Activated naive CD4-positive, alpha-beta T cell treated with anti-CD3 and anti-CD28 coated beads, Interleukin-2, amount 50 U/mL, for 24 hours (primary cell): Measurements from ENCODE around the gene ARID3A.
"Not testable (repeated sequence)": the region's sequence is repeated elsewhere in the genome, so short reads cannot be mapped to it uniquely, and the experiment has no call there.

Source experiments
- H3K27ac Mint-ChIP-seq: one replicate; pipeline ENCODE4 v1.8.0; 2021; ENCODE audit warnings: mild to moderate bottlenecking, mixed read lengths
- H3K27me3 Mint-ChIP-seq: one replicate; pipeline ENCODE4 v1.8.0; 2021; ENCODE audit warnings: mixed read lengths
- H3K36me3 Mint-ChIP-seq: one replicate; pipeline ENCODE4 v1.8.0; 2021; ENCODE audit warnings: mixed read lengths
- H3K4me1 Mint-ChIP-seq: one replicate; pipeline ENCODE4 v1.8.0; 2021; ENCODE audit warnings: mixed read lengths
- H3K4me3 Mint-ChIP-seq: one replicate; pipeline ENCODE4 v1.8.0; 2021; ENCODE audit warnings: mild to moderate bottlenecking, mixed read lengths
- H3K9me3 Mint-ChIP-seq: one replicate; pipeline ENCODE4 v1.8.0; 2021; ENCODE audit warnings: mixed read lengths

The ARID3A gene

DNA sequence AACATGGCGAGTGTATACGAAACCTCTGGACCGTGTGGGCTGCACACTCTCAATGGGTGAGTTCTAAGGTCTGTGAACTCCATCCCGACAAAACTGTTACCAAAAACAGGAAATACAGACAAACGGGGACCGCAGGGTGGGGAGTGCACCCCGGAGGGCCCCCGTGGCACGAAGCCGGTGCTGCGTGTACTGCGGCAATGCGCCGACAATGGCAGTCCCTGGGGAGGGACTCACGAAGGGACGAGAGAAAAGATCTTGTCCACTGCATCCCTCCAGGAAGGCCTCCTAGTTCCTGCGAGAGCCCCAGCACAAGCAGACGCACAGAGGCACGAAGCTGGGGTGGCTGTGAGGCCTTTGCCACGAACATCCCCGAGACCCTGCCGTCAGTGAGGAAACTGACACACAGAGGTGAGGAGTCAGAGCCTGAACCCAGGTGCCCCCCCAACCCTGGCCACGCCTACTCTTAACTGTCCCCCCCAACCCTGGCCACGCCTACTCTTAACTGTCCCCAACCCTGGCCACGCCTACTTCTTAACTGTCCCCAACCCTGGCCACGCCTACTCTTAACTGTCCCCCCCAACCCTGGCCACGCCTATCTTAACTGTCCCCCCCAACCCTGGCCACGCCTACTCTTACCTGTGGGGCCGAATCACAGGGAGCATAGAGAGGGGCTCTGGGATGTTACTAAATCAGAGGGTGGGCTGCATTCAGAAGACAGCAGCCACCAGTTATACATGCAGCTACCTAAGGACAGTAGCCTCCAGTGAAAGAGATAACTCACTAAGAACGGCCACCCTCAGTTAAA is 37.1 kb upstream of the ARID3A start:
- H3K27ac Mint-ChIP-seq: no peak overlapping the region
- H3K9me3 Mint-ChIP-seq: no peaks in the 10 kb centered on the region
- H3K4me3 Mint-ChIP-seq: peak overlapping the region; percentile 23
- H3K4me1 Mint-ChIP-seq: peaks cover 19% of the 10 kb centered on the region
- no peaks in the 10 kb centered on the region for H3K36me3 Mint-ChIP-seq
- H3K27me3 Mint-ChIP-seq: no peaks in the 10 kb centered on the region

DNA sequence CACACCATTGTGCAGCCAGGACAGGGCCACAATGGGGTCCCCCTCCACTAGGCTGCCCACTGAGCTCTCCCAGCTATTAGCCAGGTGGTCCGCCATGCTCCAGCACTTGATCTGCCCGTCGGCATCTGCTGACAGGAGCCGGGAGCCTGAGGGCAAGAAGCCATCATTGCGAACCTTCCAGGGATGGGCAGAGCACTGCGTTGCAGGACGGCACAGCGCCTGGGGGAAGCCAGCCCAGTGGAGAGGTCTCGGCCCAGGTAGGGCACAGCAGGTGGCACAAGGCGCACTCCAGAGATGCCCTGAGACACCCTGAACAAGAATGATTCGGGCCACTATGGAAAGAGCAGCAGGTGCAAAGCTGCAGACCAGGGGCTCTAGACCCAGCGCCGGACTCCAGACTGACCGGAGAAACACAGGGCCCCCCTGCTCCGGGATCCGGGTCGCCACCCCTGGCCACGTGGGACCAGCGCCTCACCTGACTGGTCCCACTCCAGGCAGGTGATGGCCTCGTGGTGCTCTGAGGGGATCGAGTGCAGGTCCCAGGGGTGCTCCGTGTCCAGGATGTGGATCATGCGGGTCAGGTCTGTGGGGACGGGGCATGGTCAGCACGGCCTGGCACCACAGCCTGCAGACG is 36.1 kb upstream of the ARID3A start:
- Mint-ChIP-seq H3K27ac (no peak overlapping the region), H3K9me3 (no peaks in the 10 kb centered on the region), H3K4me1 (peaks cover 26% of the 10 kb centered on the region), H3K27me3 (no peaks in the 10 kb centered on the region), H3K4me3 (no peak overlapping the region), H3K36me3 (no peaks in the 10 kb centered on the region)

DNA sequence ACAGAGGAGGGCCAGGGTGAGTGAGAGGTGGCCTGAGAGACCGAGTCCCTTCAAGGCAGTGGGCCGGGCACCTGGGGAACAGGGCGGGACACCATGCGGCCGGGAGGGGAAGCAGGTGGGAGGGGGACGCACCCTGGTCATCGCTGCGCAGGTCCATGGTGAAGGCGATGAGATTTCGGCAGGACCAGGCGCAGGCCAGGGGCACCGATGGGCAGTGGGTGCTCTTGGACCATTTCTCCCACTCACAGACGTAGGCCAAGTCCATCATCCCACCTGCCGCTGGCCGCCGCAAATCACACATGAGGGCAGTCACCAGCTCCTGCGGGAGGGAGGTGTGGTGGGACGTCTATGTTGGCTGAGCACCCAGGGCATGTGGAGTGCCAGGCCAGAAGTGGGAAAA is 35.0 kb upstream of the ARID3A start:
- no peaks in the 10 kb centered on the region for H3K36me3 Mint-ChIP-seq

DNA sequence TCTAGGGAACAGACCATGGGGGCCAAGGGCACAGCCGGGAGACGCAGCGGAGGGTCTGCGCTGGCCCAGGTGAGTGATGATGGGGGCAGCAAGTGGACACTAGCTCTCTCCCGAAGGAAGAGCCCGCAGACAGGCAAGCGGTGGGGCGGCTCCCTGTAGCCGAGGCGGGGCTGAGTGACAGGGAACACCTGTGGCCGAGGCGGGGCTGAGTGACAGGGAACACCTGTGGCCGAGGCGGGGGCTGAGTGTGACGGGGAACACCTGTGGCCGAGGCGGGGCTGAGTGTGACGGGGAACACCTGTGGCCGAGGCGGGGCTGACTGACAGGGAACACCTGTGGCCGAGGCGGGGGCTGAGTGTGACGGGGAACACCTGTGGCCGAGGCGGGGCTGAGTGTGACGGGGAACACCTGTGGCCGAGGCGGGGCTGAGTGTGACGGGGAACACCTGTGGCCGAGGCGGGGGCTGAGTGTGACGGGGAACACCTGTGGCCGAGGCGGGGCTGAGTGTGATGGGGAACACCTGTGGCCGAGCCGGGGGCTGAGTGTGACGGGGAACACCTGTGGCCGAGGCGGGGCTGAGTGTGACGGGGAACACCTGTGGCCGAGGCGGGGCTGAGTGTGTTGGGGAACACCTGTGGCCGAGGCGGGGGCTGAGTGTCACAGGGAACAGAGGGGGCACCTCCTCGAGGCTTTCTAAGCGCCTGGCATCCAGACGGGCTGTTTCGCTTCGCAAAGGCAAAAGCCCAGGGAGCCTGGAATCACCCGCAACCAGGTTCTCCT is 34.2 kb upstream of the ARID3A start:
- Mint-ChIP-seq H3K27ac (peak overlapping the region; percentile 68), H3K4me1 (peaks cover 27% of the 10 kb centered on the region), H3K4me3 (peak overlapping the region; percentile 84)
- H3K36me3 Mint-ChIP-seq, H3K9me3 Mint-ChIP-seq, H3K27me3 Mint-ChIP-seq: not testable (repeated sequence)

More for the DNA sequence above, 35.0 kb upstream of the ARID3A start:
- no peaks in the 10 kb centered on the region for H3K9me3 Mint-ChIP-seq
- no peaks in the 10 kb centered on the region for H3K27me3 Mint-ChIP-seq
- H3K4me3 Mint-ChIP-seq: peak overlapping the region; percentile 68
- peak overlapping the region; percentile 68 for H3K27ac Mint-ChIP-seq
- H3K4me1 Mint-ChIP-seq: peaks cover 26% of the 10 kb centered on the region

GRCh38 chr19:892243-892893 is 33.5 kb upstream of the ARID3A start:
- Mint-ChIP-seq H3K27ac (peak overlapping the region; percentile 55), H3K36me3 (no peaks in the 10 kb centered on the region), H3K4me1 (peaks cover 30% of the 10 kb centered on the region), H3K9me3 (no peaks in the 10 kb centered on the region), H3K27me3 (no peaks in the 10 kb centered on the region), H3K4me3 (peak overlapping the region; percentile 84)

DNA sequence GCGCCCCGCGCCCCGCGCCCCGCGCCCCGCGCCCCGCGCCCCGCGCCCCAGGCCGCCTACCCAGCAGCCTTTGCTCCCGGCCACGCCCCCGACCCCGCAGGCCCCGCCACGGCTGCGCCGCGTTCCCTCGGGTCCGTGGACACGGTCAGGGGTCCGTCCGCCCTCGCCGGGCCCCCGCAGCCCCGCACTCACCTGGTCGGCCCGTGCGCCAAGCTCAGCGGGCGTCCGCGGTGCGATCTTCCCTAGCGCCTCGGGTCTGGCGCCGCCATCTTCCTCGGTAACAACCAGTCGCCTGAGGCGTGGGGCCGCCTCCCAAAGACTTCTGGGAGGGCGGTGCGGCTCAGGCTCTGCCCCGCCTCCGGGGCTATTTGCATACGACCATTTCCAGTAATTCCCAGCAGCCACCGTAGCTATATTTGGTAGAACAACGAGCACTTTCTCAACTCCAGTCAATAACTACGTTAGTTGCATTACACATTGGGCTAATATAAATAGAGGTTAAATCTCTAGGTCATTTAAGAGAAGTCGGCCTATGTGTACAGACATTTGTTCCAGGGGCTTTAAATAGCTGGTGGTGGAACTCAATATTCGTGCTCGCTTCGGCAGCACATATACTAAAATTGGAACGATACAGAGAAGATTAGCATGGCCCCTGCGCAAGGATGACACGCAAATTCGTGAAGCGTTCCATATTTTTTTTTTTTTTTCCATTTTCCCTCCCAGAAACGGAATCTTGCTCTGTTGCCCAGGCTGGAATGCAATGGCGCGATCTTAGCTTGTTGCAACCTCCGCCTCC is 32.7 kb upstream of the ARID3A start, which contains the start of the genes MED16 and RNU6-9:
MED16 (minus strand) TSS at position 294 of the 796 bp plus-strand sequence. CDS start 2,056 bp downstream, outside the sequence.
RNU6-9 (plus strand) TSS at position 591 of the 796 bp plus-strand sequence.
- H3K27ac Mint-ChIP-seq: peak within 1 kb of the TSS; percentile 100
- H3K9me3 Mint-ChIP-seq: no peaks in the 10 kb centered on the region
- no peaks in the 10 kb centered on the region for H3K27me3 Mint-ChIP-seq
- H3K4me3 Mint-ChIP-seq: peak within 1 kb of the TSS; percentile 95
- peaks cover 30% of the 10 kb centered on the region for H3K4me1 Mint-ChIP-seq
- no peaks in the 10 kb centered on the region for H3K36me3 Mint-ChIP-seq

DNA sequence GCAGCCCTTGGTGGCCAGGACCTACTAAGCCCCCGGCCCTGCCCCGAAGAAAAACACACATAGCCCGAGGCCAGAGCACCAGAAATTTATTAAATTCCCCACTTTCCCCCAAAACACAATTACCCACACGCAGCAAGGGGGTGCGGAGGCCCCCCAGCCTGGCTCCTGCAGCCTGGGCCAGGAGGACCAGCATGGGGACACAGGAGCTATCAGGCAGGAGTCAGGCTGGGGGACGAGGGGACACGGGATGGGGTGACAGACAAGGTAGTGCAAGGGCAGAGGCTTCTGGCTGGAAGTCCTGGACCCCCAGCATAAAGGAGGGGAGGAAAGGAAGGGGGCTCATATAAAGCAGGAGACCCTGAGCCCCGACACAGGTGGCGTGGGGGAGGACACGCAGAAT is 29.4 kb upstream of the ARID3A start:
- no peaks in the 10 kb centered on the region for H3K27me3 Mint-ChIP-seq
- peaks cover 20% of the 10 kb centered on the region for H3K4me1 Mint-ChIP-seq
- no peak overlapping the region for H3K27ac Mint-ChIP-seq
- no peaks in the 10 kb centered on the region for H3K9me3 Mint-ChIP-seq
- no peak overlapping the region for H3K4me3 Mint-ChIP-seq
- H3K36me3 Mint-ChIP-seq: no peaks in the 10 kb centered on the region

- H3K27ac Mint-ChIP-seq: no peak overlapping the region
- H3K9me3 Mint-ChIP-seq: no peaks in the 10 kb centered on the region
- no peaks in the 10 kb centered on the region for H3K27me3 Mint-ChIP-seq
Measured at GRCh38 chr19:896999-897398, 28.8 kb upstream of the ARID3A start.

DNA sequence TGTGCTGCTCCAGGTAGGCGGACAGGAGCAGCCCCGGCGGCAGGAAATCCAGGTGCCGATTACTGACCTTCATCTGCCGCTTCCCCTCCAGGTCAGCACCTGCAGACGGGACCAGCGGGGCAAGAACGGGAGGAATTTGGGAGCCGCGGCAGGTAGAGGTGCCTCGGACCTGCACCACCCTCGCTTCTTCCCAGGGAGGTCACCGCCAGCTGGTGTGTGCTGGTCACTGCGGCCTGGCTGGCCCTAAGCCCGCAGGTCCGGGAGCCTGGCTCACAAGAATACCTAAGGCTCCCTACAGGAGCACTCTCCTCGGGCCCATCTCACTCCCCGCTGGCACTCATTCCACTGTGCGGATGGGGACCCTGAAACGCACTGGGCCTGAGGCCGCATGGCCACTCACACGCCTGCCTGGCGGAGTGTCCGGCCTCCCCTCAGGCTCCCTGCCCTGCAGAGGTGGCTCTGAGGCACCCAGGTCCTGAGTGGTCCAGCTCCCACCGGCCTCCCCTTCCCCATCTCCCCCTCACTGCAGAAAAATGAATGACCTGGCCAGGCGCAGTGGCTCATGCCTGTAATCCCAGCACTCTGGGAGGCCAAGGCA is 28.3 kb upstream of the ARID3A start:
- Mint-ChIP-seq H3K36me3 (no peaks in the 10 kb centered on the region), H3K27ac (no peak overlapping the region), H3K4me3 (no peak overlapping the region), H3K9me3 (no peaks in the 10 kb centered on the region), H3K27me3 (no peaks in the 10 kb centered on the region), H3K4me1 (peaks cover 25% of the 10 kb centered on the region)

More at GRCh38 chr19:896999-897398, 28.8 kb upstream of the ARID3A start:
- H3K36me3 Mint-ChIP-seq: no peaks in the 10 kb centered on the region
- peaks cover 21% of the 10 kb centered on the region for H3K4me1 Mint-ChIP-seq
- no peak overlapping the region for H3K4me3 Mint-ChIP-seq

GRCh38 chr19:898663-899062 is 27.2 kb upstream of the ARID3A start:
- H3K36me3 Mint-ChIP-seq: no peaks in the 10 kb centered on the region
- H3K4me1 Mint-ChIP-seq: peaks cover 21% of the 10 kb centered on the region
- H3K27ac Mint-ChIP-seq: no peak overlapping the region
- H3K27me3 Mint-ChIP-seq: no peaks in the 10 kb centered on the region
- H3K4me3 Mint-ChIP-seq: no peak overlapping the region
- no peaks in the 10 kb centered on the region for H3K9me3 Mint-ChIP-seq

DNA sequence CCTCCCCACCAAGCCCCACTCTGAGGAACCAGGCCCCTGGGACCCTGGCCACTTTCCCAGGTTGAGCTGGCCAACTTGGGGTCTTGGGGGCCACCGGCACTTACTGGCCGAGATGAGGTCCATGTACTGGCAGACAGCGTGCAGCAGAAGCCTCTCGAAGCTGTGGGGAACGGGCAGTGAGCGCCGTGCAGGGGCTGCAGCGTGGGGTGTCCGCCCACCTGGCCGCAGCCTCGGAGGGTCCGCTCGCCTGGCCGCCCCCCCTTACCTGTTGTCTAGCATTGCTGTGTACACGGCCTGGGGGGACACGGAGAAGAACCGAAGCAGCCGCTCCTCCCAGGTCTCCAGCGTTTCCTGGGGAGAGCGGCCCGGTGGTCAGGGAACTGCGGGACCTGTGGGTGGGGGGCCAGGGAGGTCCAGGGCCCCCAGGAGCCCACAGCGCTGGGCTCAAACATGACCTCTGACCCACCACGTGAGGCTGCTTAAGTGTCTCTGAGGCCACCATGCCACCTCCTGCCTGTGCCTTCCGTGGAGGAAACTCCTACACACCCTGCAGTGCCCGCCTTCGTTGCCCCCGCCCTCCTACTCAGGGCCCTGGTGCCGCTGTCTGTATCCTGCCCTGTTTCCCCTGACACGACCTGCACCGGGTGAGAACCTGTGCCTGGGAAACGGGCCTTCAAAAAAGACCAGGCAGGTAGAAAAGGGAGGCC is 26.3 kb upstream of the ARID3A start:
- no peak overlapping the region for H3K27ac Mint-ChIP-seq
- no peaks in the 10 kb centered on the region for H3K9me3 Mint-ChIP-seq
- H3K36me3 Mint-ChIP-seq: no peaks in the 10 kb centered on the region

DNA sequence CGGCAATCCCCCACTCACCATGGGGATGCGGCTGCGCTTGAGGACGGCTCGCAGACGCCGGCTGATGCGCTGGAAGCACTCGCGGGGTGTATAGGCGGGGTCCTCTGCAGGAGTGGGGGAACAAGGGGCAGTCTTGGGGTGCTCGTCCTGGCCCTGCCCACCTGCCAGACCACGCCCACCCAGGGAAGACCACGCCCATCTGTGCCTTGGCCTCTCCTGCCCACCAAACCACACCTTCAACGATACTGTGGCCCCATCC is 25.9 kb upstream of the ARID3A start:
- no peaks in the 10 kb centered on the region for H3K36me3 Mint-ChIP-seq
- H3K27me3 Mint-ChIP-seq: no peaks in the 10 kb centered on the region
- H3K4me1 Mint-ChIP-seq: peaks cover 22% of the 10 kb centered on the region
- H3K9me3 Mint-ChIP-seq: no peaks in the 10 kb centered on the region
- no peak overlapping the region for H3K27ac Mint-ChIP-seq
- H3K4me3 Mint-ChIP-seq: no peak overlapping the region

More for the DNA sequence above, 26.3 kb upstream of the ARID3A start:
- Mint-ChIP-seq H3K27me3 (no peaks in the 10 kb centered on the region), H3K4me1 (peaks cover 19% of the 10 kb centered on the region), H3K4me3 (no peak overlapping the region)

DNA sequence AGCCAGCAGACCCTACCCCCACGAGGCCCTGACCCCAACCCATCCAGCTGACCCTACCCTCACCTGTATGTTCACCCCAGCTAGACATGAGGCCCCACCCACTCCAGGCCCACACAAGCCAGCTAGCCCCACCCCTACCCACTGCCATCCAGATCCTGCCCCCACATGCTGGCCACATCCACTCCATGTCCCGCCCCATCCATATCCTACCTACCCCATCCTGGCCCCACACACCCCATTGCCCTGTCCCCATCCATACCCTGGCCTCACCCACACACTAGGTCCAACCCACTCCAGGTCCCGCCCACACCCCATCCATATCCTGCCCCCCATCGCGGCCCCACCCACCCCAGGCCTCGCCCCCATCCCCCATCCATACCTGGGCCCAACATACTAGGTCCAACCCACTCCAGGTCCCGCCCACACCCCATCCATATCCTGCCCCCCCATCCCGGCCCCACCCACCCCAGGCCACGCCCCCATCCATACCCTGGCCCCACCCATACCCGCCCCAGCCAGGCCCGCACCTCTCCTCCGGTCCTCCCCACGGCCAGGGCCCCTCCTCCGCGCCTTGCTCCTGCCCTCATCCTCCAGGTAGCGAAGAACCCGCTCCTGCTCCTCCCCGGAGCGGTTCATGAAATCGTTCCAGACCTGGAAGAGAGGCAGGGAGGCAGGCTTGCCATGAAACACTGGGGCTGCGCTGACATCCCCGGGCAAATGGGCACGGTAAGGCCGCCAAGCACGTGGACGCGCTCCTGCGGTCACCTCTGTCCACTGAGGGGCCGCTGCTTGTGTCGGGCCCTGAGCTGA is 25.3 kb upstream of the ARID3A start:
- no peaks in the 10 kb centered on the region for H3K36me3 Mint-ChIP-seq
- no peak overlapping the region for H3K4me3 Mint-ChIP-seq
- no peaks in the 10 kb centered on the region for H3K9me3 Mint-ChIP-seq
- peaks cover 28% of the 10 kb centered on the region for H3K4me1 Mint-ChIP-seq
- no peak overlapping the region for H3K27ac Mint-ChIP-seq
- no peaks in the 10 kb centered on the region for H3K27me3 Mint-ChIP-seq
